Measurements from ENCODE around the gene TEAD1. TPM values are rescaled to one million over a fixed set of nuclear protein-coding genes. Genes with fewer than 3 reads are reported as not detected.

The TEAD1 gene
- total and polyA plus RNA-seq, 9 of the 15 experiments (the other 6 are each of a cell fraction or from before 2014, with no cell fraction given): 1.7 to 17.7 (median 10.8) TPM

GRCh38 chr11:12989428-12990161, 315.4 kb downstream of the TEAD1 start (continued):
- no peak for TF ChIP-seq ZNF589 (CRISPR knock-in tag; IDR thresholded peaks at IDR 0.05; ENCODE audit: low read depth)
- no peak for TF ChIP-seq PPARD (CRISPR knock-in tag; IDR thresholded peaks at IDR 0.05)
- TF ChIP-seq ZNF395 (CRISPR knock-in tag; IDR thresholded peaks at IDR 0.05): no peak
- no peak for TF ChIP-seq GABPA (tag; conservative IDR thresholded peaks at IDR 0.05; ENCODE audit: low read depth)
- TF ChIP-seq ZNF511 (CRISPR knock-in tag; IDR thresholded peaks at IDR 0.05): no peak
- no peak for TF ChIP-seq HNRNPK (IDR thresholded peaks at IDR 0.05; ENCODE audit: low read depth, low read length, poor library complexity, severe bottlenecking)
- TF ChIP-seq CREBBP (IDR thresholded peaks at IDR 0.05; ENCODE audit: low read depth, low read length): no peak
- no peak for TF ChIP-seq NFE2L1 (tag; IDR thresholded peaks at IDR 0.05; ENCODE audit: borderline replicate concordance, low read depth)
- TF ChIP-seq ZNF436 (CRISPR knock-in tag; IDR thresholded peaks at IDR 0.05): no peak
- TF ChIP-seq ZNF75A (CRISPR knock-in tag; IDR thresholded peaks at IDR 0.05): no peak
- TF ChIP-seq FOXJ3 (CRISPR knock-in tag; IDR thresholded peaks at IDR 0.05): no peak
- no peak for TF ChIP-seq POLR3A (IDR thresholded peaks at IDR 0.05; ENCODE audit: borderline replicate concordance, extremely low read depth, insufficient read depth, insufficient read length)
- TF ChIP-seq CREB3 (tag; conservative IDR thresholded peaks at IDR 0.05; ENCODE audit: low read depth): 0 out of 2 replicates have a peak, but pooled peaks have one; percentile 47
- TF ChIP-seq BACH1 (tag; IDR thresholded peaks at IDR 0.05): no peak; the same call in 1 of the 2 replicates
- TF ChIP-seq ZC3H8 (IDR thresholded peaks at IDR 0.05): no peak
- no peak for TF ChIP-seq CREB5 (CRISPR knock-in tag; IDR thresholded peaks at IDR 0.05)
- TF ChIP-seq MXI1 (IDR thresholded peaks at IDR 0.05; ENCODE audit: low read depth, low read length): peak; percentile 72; the same call in 1 of the 2 replicates
- TF ChIP-seq ID3 (CRISPR knock-in tag; IDR thresholded peaks at IDR 0.05): no peak
- TF ChIP-seq ID3 (tag; IDR thresholded peaks at IDR 0.05): peak; percentile 87
- peak; percentile 83 for TF ChIP-seq MAFF (IDR thresholded peaks at IDR 0.05; ENCODE audit: low read length)
- TF ChIP-seq FOXP1 (CRISPR knock-in tag; IDR thresholded peaks at IDR 0.05): no peak
